ENCODE data around the gene AMH. TPM values are rescaled to one million over a fixed set of nuclear protein-coding genes. Genes with fewer than 3 reads are reported as not detected.

AMH gene
- total RNA-seq, 4 donors from 2014 or later, result 1.1 to 3.5 TPM; not detected in 2

GRCh38 chr19:2248136-2249009 is 750 bp upstream of the AMH start:
- Histone ChIP-seq H3K4me3 (no peak overlapping the region), H3K27me3 (peaks cover 44% of the 10 kb centered on the region), H3K27ac (no peak overlapping the region), H3K36me3 (peaks cover 0 to 48% (median 24%) of the 10 kb centered on the region in 4 donors), H3K9me3 (no peaks in the 10 kb centered on the region), H3K4me1 (peaks cover 9 to 38% (median 37%) of the 10 kb centered on the region in 4 donors)
- no peak for DNase-seq
- 83% methylated on average over 15 of the region's 21 CpGs; no CpG with 5 or more reads in 1 of the 2 donors for whole genome bisulfite sequencing, 2 donors (ENCODE audit: low coverage in 1 of 2)
- in situ Hi-C loops (cut with MboI; ENCODE audit: low pct_ligation_motif_present in 1 of 4, low pct_unique_long_range_greater_than_20kb in 1 of 4, low sequenced_read_pairs in 3 of 4), result no loop called here
- TF ChIP-seq POLR2A (IDR thresholded peaks at IDR 0.05) (no peak), POLR2AphosphoS5 (IDR thresholded peaks at IDR 0.05) (no peak), EP300 (IDR thresholded peaks at IDR 0.05; ENCODE audit: low read depth) (no peak), CTCF (IDR thresholded peaks at IDR 0.05) (no peak)
- intact Hi-C loops (cut with DNase I; ENCODE audit: low total_unique reads), result no loop called here

- TF ChIP-seq POLR2AphosphoS5 (IDR thresholded peaks at IDR 0.05) (peak in 1 of 3 donors; percentile 17), CTCF (IDR thresholded peaks at IDR 0.05) (no peak)
- peaks cover 9 to 38% (median 38%) of the 10 kb centered on the region in 4 donors for H3K4me1 ChIP-seq
- H3K27me3 ChIP-seq, result peaks cover 56% of the 10 kb centered on the region
- no peak overlapping the region for H3K4me3 ChIP-seq
- no peak for DNase-seq
- H3K27ac ChIP-seq, result no peak overlapping the region
- intact Hi-C loops (cut with DNase I; ENCODE audit: low total_unique reads), result no loop called here
- WGBS, 2 donors (ENCODE audit: low coverage in 1 of 2), result 21% methylated on average over 36 of the region's 43 CpGs; no CpG with 5 or more reads in 1 of the 2 donors
- no peaks in the 10 kb centered on the region for H3K9me3 ChIP-seq
- in situ Hi-C loops (cut with MboI; ENCODE audit: low pct_ligation_motif_present in 1 of 4, low pct_unique_long_range_greater_than_20kb in 1 of 4, low sequenced_read_pairs in 3 of 4), result loop anchor here in 1 of 4 donors (25.0 kb wide), 1 partner anchor 88 kb away; the partner anchor contains the start of genes AP3D1 and DOT1L
- H3K36me3 ChIP-seq, result peaks cover 0 to 30% (median 15%) of the 10 kb centered on the region in 4 donors
Measured at GRCh38 chr19:2249880-2250765, 1.0 kb downstream of the AMH start.

DNA sequence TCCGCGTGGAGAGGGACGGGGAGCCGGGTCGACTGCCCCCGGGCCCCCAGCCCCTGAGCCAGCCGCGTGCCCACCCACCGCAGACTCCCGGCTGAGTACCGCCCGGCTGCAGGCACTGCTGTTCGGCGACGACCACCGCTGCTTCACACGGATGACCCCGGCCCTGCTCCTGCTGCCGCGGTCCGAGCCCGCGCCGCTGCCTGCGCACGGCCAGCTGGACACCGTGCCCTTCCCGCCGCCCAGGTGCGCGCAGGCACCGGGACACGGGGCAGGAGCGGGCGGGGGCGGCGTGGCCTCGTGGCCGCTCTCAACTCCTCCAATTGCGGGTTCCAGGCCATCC is 1.6 kb downstream of the AMH start:
- in situ Hi-C loops (cut with MboI; ENCODE audit: low pct_ligation_motif_present in 1 of 4, low pct_unique_long_range_greater_than_20kb in 1 of 4, low sequenced_read_pairs in 3 of 4), result loop anchor here in 1 of 4 donors (25.0 kb wide), 1 partner anchor 88 kb away; the partner anchor contains the start of genes AP3D1 and DOT1L
- no peaks in the 10 kb centered on the region for H3K9me3 ChIP-seq
- intact Hi-C loops (cut with DNase I; ENCODE audit: low total_unique reads), result no loop called here
- DNase-seq, result no peak
- 17% methylated on average over 35 of the region's 40 CpGs; no CpG with 5 or more reads in 1 of the 2 donors for WGBS, 2 donors (ENCODE audit: low coverage in 1 of 2)
- peaks cover 9 to 38% (median 38%) of the 10 kb centered on the region in 4 donors for H3K4me1 ChIP-seq
- TF ChIP-seq POLR2AphosphoS5 (IDR thresholded peaks at IDR 0.05) (no peak), CTCF (IDR thresholded peaks at IDR 0.05) (no peak), POLR2A (IDR thresholded peaks at IDR 0.05) (no peak), EP300 (IDR thresholded peaks at IDR 0.05; ENCODE audit: low read depth) (no peak)
- no peak overlapping the region for H3K4me3 ChIP-seq
- H3K27ac ChIP-seq, result no peak overlapping the region
- peaks cover 56% of the 10 kb centered on the region for H3K27me3 ChIP-seq
- peaks cover 0 to 24% (median 10%) of the 10 kb centered on the region in 4 donors for H3K36me3 ChIP-seq
